Keratinocyte (primary cell): Measurements from ENCODE around the gene CHMP6. TPM values are rescaled to one million over a fixed set of nuclear protein-coding genes. Genes with fewer than 3 reads are reported as not detected.

ENCODE experiments used
- DNase-seq: peaks from one replicate; pipeline ENCODE4 v3.0.0-alpha.2; 2011; ENCODE audit warnings: low read depth, missing footprints, low spot score
- FAIRE-seq: peaks from 2 replicates; lab custom pipeline; 2011; peaks lifted over from hg19 to GRCh38; lab: Jason Lieb, UNC
- H2AFZ ChIP-seq: 2 replicates; pipeline ENCODE4 v1.6.0; 2012; ENCODE audit warnings: low read length, control low read depth, inconsistent platforms; ENCODE audit not compliant: control insufficient read depth
- H3K27ac ChIP-seq: 2 replicates; pipeline ENCODE4 v1.5.1; 2011; ENCODE audit warnings: low read length; ENCODE audit not compliant: control insufficient read depth, insufficient read depth
- H3K27me3 ChIP-seq: 3 replicates; pipeline ENCODE4 v1.6.0; 2011; ENCODE audit warnings: low read length; ENCODE audit not compliant: control insufficient read depth, insufficient read depth; ENCODE audit errors: extremely low read depth
- H3K36me3 ChIP-seq, 2 experiments: 2 replicates in 1 of 2; 3 replicates in 1 of 2; pipeline ENCODE4 v1.5.1; 2011; ENCODE audit warnings: low read length in 2 of 2, mild to moderate bottlenecking in 1 of 2; ENCODE audit not compliant: control insufficient read depth in 2 of 2, insufficient read depth in 2 of 2; ENCODE audit errors: extremely low read depth in 1 of 2
- H3K4me1 ChIP-seq: 3 replicates; pipeline ENCODE4 v1.5.1; 2011; ENCODE audit warnings: low read length; ENCODE audit not compliant: control insufficient read depth, insufficient read depth; ENCODE audit errors: extremely low read depth
- H3K4me2 ChIP-seq: 3 replicates; pipeline ENCODE4 v1.6.0; 2011; ENCODE audit warnings: low read depth, low read length; ENCODE audit not compliant: control insufficient read depth, insufficient read depth; ENCODE audit errors: extremely low read depth
- H3K4me3 ChIP-seq, 3 experiments: fragments of 200-600 bp in 1 of 3; sonication (generic) in 1 of 3; 2 replicates in 2 of 3; 3 replicates in 1 of 3; pipeline ENCODE4 v1.5.1; 2011 to 2016; ENCODE audit warnings: low read length in 3 of 3, mild to moderate bottlenecking in 3 of 3, control low read depth in 2 of 3, inconsistent platforms in 1 of 3, low read depth in 1 of 3, mixed read lengths in 1 of 3, mixed run types in 1 of 3, moderate library complexity in 1 of 3; ENCODE audit not compliant: control insufficient read depth in 2 of 3, insufficient read depth in 2 of 3; ENCODE audit errors: extremely low read depth in 1 of 3
- H3K79me2 ChIP-seq: 2 replicates; pipeline ENCODE4 v1.6.0; 2012; ENCODE audit warnings: low read length; ENCODE audit not compliant: control insufficient read depth, insufficient read depth
- H3K9ac ChIP-seq: 3 replicates; pipeline ENCODE4 v1.6.0; 2011; ENCODE audit warnings: low read length; ENCODE audit not compliant: control insufficient read depth, insufficient read depth; ENCODE audit errors: extremely low read depth
- H3K9me1 ChIP-seq: 3 replicates; pipeline ENCODE4 v1.6.0; 2011; ENCODE audit warnings: low read length; ENCODE audit not compliant: control insufficient read depth, insufficient read depth; ENCODE audit errors: extremely low read depth
- H3K9me3 ChIP-seq: 2 replicates; pipeline ENCODE4 v1.5.1; 2012; ENCODE audit warnings: low read depth, low read length; ENCODE audit not compliant: control insufficient read depth
- H4K20me1 ChIP-seq: 3 replicates; pipeline ENCODE4 v1.6.0; 2011; ENCODE audit warnings: low read length; ENCODE audit not compliant: control insufficient read depth, insufficient read depth; ENCODE audit errors: extremely low read depth
- EZH2 ChIP-seq: IDR thresholded peaks from one replicate; pipeline ENCODE4 v1.6.1; 2012; ENCODE audit warnings: inconsistent platforms, mild to moderate bottlenecking, low read length, moderate library complexity
- dilution Hi-C: fragments of 300-500 bp; cut with MboI; formaldehyde crosslinking; loops from one replicate; pipeline ENCODE4 v1.7.0; 2020; ENCODE audit warnings: low sequenced_read_pairs; ENCODE audit not compliant: extremely low pct_ligation_motif_present
- polyA plus RNA-seq, 5 experiments: library from polyadenylated mRNA; depleted of rRNA in 3 of 5; stranded (reverse) in 3 of 5; stranded (forward) in 1 of 5; unstranded in 1 of 5; fragments of >200 nt; gene quantifications; 1 replicate in 1 of 5; 2 replicates in 3 of 5; 3 replicates in 1 of 5; pipeline versions ENCODE4 v1.2.1 to v1.2.3, GENCODE V29; 2011 to 2012; ENCODE audit warnings: missing spikeins in 2 of 5, low read depth in 1 of 5, low replicate concordance in 1 of 5
- TF ChIP-seq, protein P1 (sequence below), 3 experiments: IDR thresholded peaks in 1 of 3; conservative IDR thresholded peaks in 1 of 3; optimal IDR thresholded peaks in 1 of 3; 2 replicates in 2 of 3; 3 replicates in 1 of 3; pipeline versions ENCODE3 to v1.5.1; 2011; ENCODE audit warnings: low read length in 3 of 3, mild to moderate bottlenecking in 3 of 3, moderate library complexity in 2 of 3, control low read depth in 1 of 3, inconsistent platforms in 1 of 3; ENCODE audit not compliant: insufficient read depth in 2 of 3; ENCODE audit errors: extremely low read depth in 1 of 3

Gene CHMP6
- polyA plus RNA-seq, 1 donor (not counting 4 experiments of a cell fraction or from before 2014, with no cell fraction given): 20.9 TPM

DNA sequence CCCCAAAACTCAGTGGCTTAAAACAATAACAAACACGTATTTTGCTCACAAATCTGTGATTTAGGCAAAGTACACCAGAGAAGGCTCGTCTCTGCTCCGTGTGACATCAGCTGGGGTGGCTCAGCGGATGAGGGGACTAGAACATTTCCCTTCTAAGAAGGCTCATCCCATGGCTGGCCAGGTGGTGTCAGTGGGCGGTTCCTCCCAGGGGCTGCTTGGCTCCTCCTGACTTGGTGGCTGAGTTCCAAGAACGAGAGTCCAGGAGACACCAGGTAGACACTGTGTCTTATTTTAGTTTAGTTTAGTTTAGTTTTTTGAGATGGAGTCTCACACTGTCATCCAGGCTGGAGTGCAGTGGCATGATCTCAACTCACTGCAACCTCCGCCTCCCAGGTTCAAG lies 5.6 kb upstream of the CHMP6 start:
- Histone ChIP-seq H3K4me1 (peaks cover 9% of the 10 kb centered on the region), H2AFZ (no peak overlapping the region), H3K9me3 (no peaks in the 10 kb centered on the region), H3K79me2 (no peaks in the 10 kb centered on the region), H3K36me3 (no peaks in the 10 kb centered on the region), H3K4me2 (no peak overlapping the region), H3K27ac (no peak overlapping the region), H3K9me1 (no peaks in the 10 kb centered on the region), H3K27me3 (peaks cover 16% of the 10 kb centered on the region), H3K9ac (no peak overlapping the region), H4K20me1 (no peaks in the 10 kb centered on the region), H3K4me3 (no peak overlapping the region)
- DNase-seq (no peak), FAIRE-seq (no peak)
- dilution Hi-C loops: no loop called here
- no peak for TF ChIP-seq EZH2
- TF ChIP-seq, protein P1, sequence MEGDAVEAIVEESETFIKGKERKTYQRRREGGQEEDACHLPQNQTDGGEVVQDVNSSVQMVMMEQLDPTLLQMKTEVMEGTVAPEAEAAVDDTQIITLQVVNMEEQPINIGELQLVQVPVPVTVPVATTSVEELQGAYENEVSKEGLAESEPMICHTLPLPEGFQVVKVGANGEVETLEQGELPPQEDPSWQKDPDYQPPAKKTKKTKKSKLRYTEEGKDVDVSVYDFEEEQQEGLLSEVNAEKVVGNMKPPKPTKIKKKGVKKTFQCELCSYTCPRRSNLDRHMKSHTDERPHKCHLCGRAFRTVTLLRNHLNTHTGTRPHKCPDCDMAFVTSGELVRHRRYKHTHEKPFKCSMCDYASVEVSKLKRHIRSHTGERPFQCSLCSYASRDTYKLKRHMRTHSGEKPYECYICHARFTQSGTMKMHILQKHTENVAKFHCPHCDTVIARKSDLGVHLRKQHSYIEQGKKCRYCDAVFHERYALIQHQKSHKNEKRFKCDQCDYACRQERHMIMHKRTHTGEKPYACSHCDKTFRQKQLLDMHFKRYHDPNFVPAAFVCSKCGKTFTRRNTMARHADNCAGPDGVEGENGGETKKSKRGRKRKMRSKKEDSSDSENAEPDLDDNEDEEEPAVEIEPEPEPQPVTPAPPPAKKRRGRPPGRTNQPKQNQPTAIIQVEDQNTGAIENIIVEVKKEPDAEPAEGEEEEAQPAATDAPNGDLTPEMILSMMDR (optimal IDR thresholded peaks at IDR 0.05 in 1 of 3, IDR thresholded peaks at IDR 0.05 in 1 of 3, conservative IDR thresholded peaks at IDR 0.05 in 1 of 3; ENCODE audit: extremely low read depth in 1 of 3, insufficient read depth in 2 of 3, low read length in 3 of 3): no peak

DNA sequence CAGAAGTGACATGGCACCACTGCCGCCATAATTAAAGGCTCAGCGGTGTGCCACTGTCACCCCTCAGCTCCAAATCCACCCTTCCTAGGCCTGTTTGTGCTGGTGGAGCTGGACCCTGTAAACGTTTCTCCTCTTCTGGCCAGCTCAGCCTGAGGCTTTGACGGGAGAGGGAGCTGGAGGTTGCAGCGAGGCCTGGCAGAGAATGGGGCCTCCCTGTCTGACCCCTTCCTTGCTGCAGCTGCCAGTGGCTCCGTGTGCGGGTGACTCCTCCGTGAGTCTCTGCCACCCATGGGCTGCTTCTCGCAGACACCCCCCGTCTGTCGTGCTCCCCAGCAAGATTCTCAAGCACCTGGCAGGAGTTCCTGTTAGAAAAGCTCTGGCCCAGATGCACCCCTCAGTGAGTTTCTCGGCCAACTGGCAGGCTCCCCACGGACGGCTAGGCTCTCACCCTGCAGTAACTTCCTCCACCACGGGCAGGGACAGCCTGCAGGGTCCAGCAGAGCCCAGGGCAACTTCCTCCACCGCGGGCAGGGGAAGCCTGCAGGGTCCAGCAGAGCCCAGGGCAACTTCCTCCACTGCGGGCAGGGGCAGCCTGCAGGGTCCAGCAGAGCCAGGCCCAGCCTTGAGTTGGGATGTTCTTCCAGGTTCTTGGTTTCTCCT lies 4.7 kb upstream of the CHMP6 start:
- Histone ChIP-seq H3K27me3 (peaks cover 14% of the 10 kb centered on the region), H2AFZ (no peak overlapping the region), H3K79me2 (no peaks in the 10 kb centered on the region), H3K4me1 (peaks cover 13% of the 10 kb centered on the region), H3K9ac (no peak overlapping the region), H4K20me1 (no peaks in the 10 kb centered on the region), H3K9me1 (no peaks in the 10 kb centered on the region), H3K27ac (no peak overlapping the region), H3K4me2 (no peak overlapping the region), H3K4me3 (no peak overlapping the region), H3K9me3 (no peaks in the 10 kb centered on the region), H3K36me3 (no peaks in the 10 kb centered on the region)
- no peak for DNase-seq
- no peak for FAIRE-seq
- dilution Hi-C loops: no loop called here
- TF ChIP-seq EZH2: no peak
- TF ChIP-seq, protein P1 (optimal IDR thresholded peaks at IDR 0.05 in 1 of 3, IDR thresholded peaks at IDR 0.05 in 1 of 3, conservative IDR thresholded peaks at IDR 0.05 in 1 of 3; ENCODE audit: extremely low read depth in 1 of 3, insufficient read depth in 2 of 3, low read length in 3 of 3): no peak
